PFSK-1 (cell line): Measurements from ENCODE around the gene OR11H7.

ENCODE experiments used
- POLR2AphosphoS5 ChIP-seq: IDR thresholded peaks from 2 replicates; pipeline ENCODE4 v1.6.1; 2012; ENCODE audit warnings: low read depth, mild to moderate bottlenecking, control low read depth, low read length, moderate library complexity
- REST ChIP-seq, 2 experiments: IDR thresholded peaks; 2 replicates each; pipeline versions ENCODE4 v1.6.1 to v1.8.0; 2011 to 2012; ENCODE audit warnings: low read depth in 2 of 2, low read length in 2 of 2, control low read depth in 1 of 2, inconsistent platforms in 1 of 2, mild to moderate bottlenecking in 1 of 2, moderate library complexity in 1 of 2; ENCODE audit not compliant: insufficient read depth in 1 of 2
- TAF1 ChIP-seq: IDR thresholded peaks from 2 replicates; pipeline ENCODE4 v1.6.1; 2012; ENCODE audit warnings: low read length, control low read depth, borderline replicate concordance; ENCODE audit not compliant: insufficient read depth

- TF ChIP-seq REST (IDR thresholded peaks at IDR 0.05; ENCODE audit: insufficient read depth in 1 of 2, low read depth in 2 of 2, low read length in 2 of 2) = no peak
- no peak for TF ChIP-seq POLR2AphosphoS5
- TF ChIP-seq TAF1 = no peak
These were observed 48.3 kb upstream of the OR11H7 start for GRCh38 chr14:20180486-20180885.
